ENCODE data around the gene CCAR1.
A peak's percentile ranks its signal among the peaks of the same experiment; 100 is the strongest.
"Not testable (repeated sequence)": the region's sequence is repeated elsewhere in the genome, so short reads cannot be mapped to it uniquely, and the experiment has no call there.

Gene CCAR1

GRCh38 chr10:68826764-68827591 lies 105.9 kb downstream of the CCAR1 start, which contains the start of gene STOX1:
Gene STOX1 (plus strand): TSS chr10:68827531. CDS start chr10:68827624, 93 bp downstream.
- Histone ChIP-seq H3K27ac (ENCODE audit: low read depth, low read length) (no peak within 1 kb of the TSS), H3K4ac (ENCODE audit: low read depth, low read length) (no peak within 1 kb of the TSS), H3K4me2 (ENCODE audit: low read length) (peak within 1 kb of the TSS; percentile 28), H3K56ac (ENCODE audit: low read length) (peak within 1 kb of the TSS; percentile 56), H4K5ac (ENCODE audit: low read length) (no peak within 1 kb of the TSS), H3K23ac (ENCODE audit: low read length) (no peak within 1 kb of the TSS), H2BK120ac (ENCODE audit: low read depth, low read length) (no peak within 1 kb of the TSS), H3K36me3 (ENCODE audit: control insufficient read depth, insufficient read depth, low read length) (no peaks in the 10 kb centered on the region), H3K9ac (ENCODE audit: low read length) (peak within 1 kb of the TSS; percentile 64), H4K8ac (ENCODE audit: low read depth, low read length) (no peak within 1 kb of the TSS), H2AK5ac (ENCODE audit: low read length) (no peak within 1 kb of the TSS), H3K79me1 (ENCODE audit: low read length) (no peaks in the 10 kb centered on the region), H3K79me2 (ENCODE audit: control insufficient read depth, insufficient read depth, low read length) (no peaks in the 10 kb centered on the region), H3K18ac (ENCODE audit: low read length) (no peak within 1 kb of the TSS), H3K4me3 (ENCODE audit: low read length) (peak within 1 kb of the TSS; percentile 38), H2BK15ac (replicated peaks; ENCODE audit: low read depth) (no peak within 1 kb of the TSS), H2BK5ac (ENCODE audit: low read length) (no peak within 1 kb of the TSS), H3K4me1 (ENCODE audit: control insufficient read depth, low read depth, low read length) (no peaks in the 10 kb centered on the region), H3K27me3 (ENCODE audit: insufficient read depth, low read length, poor library complexity) (no peaks in the 10 kb centered on the region)
- no CpG with 5 or more reads among the region's 63 CpGs for WGBS (ENCODE audit: extremely low coverage, insufficient coverage, low lambda C conversion rate)
- DNase-seq: peak; percentile 80

DNA sequence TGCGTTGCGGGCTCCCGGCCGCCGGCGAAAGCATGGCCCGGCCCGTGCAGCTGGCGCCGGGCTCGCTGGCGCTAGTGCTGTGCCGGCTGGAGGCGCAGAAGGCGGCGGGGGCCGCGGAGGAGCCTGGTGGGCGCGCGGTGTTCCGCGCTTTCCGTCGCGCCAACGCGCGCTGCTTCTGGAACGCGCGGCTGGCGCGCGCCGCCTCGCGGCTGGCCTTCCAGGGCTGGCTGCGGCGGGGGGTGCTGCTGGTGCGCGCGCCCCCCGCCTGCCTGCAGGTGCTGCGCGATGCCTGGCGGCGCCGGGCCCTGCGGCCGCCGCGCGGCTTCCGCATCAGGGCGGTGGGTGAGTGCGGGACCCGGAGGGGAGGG lies 106.5 kb downstream of the CCAR1 start:
- Histone ChIP-seq H3K4me3 (ENCODE audit: low read length) (peak overlapping the region; percentile 38), H3K4me2 (ENCODE audit: low read length) (peak overlapping the region; percentile 27), H3K56ac (ENCODE audit: low read length) (peak overlapping the region; percentile 56), H3K9ac (ENCODE audit: low read length) (peak overlapping the region; percentile 64)
- not testable (repeated sequence) for H3K36me3 ChIP-seq (ENCODE audit: control insufficient read depth, insufficient read depth, low read length); H4K8ac ChIP-seq (ENCODE audit: low read depth, low read length); H2BK15ac ChIP-seq (replicated peaks; ENCODE audit: low read depth); H3K79me1 ChIP-seq (ENCODE audit: low read length); H3K27me3 ChIP-seq (ENCODE audit: insufficient read depth, low read length, poor library complexity); H2AK5ac ChIP-seq (ENCODE audit: low read length); H3K4me1 ChIP-seq (ENCODE audit: control insufficient read depth, low read depth, low read length); DNase-seq; H3K27ac ChIP-seq (ENCODE audit: low read depth, low read length); H4K5ac ChIP-seq (ENCODE audit: low read length); H3K4ac ChIP-seq (ENCODE audit: low read depth, low read length); H3K23ac ChIP-seq (ENCODE audit: low read length); H3K18ac ChIP-seq (ENCODE audit: low read length); H3K79me2 ChIP-seq (ENCODE audit: control insufficient read depth, insufficient read depth, low read length); H2BK120ac ChIP-seq (ENCODE audit: low read depth, low read length); H2BK5ac ChIP-seq (ENCODE audit: low read length)
- WGBS (ENCODE audit: extremely low coverage, insufficient coverage, low lambda C conversion rate): no CpG with 5 or more reads among the region's 58 CpGs

DNA sequence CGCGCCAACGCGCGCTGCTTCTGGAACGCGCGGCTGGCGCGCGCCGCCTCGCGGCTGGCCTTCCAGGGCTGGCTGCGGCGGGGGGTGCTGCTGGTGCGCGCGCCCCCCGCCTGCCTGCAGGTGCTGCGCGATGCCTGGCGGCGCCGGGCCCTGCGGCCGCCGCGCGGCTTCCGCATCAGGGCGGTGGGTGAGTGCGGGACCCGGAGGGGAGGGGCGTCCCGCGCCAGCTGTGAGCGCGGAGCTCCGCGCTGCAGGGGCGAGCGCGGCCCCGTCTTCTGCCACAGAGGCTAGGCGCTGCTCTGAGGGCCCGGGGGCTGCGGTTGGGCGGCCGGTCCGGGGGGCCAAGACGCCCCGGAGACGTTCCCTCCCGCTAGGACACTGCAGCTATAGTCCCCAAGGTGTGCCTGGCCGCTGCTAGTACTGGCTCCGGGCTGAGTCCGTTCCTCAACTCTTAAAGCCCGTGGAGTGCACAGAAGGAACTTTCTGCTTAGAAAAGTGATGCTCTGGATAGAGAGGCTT lies 107.1 kb downstream of the CCAR1 start:
- H3K4me3 ChIP-seq (ENCODE audit: low read length); H3K18ac ChIP-seq (ENCODE audit: low read length); H3K79me1 ChIP-seq (ENCODE audit: low read length); H3K4ac ChIP-seq (ENCODE audit: low read depth, low read length); H2BK5ac ChIP-seq (ENCODE audit: low read length); H3K79me2 ChIP-seq (ENCODE audit: control insufficient read depth, insufficient read depth, low read length); H2AK5ac ChIP-seq (ENCODE audit: low read length); DNase-seq; H2BK15ac ChIP-seq (replicated peaks; ENCODE audit: low read depth); H3K27ac ChIP-seq (ENCODE audit: low read depth, low read length); H2BK120ac ChIP-seq (ENCODE audit: low read depth, low read length); H3K36me3 ChIP-seq (ENCODE audit: control insufficient read depth, insufficient read depth, low read length); H3K23ac ChIP-seq (ENCODE audit: low read length); H4K5ac ChIP-seq (ENCODE audit: low read length); H4K8ac ChIP-seq (ENCODE audit: low read depth, low read length); H3K4me1 ChIP-seq (ENCODE audit: control insufficient read depth, low read depth, low read length); H3K27me3 ChIP-seq (ENCODE audit: insufficient read depth, low read length, poor library complexity): not testable (repeated sequence)
- H3K9ac ChIP-seq (ENCODE audit: low read length): peak overlapping the region; percentile 8
- peak overlapping the region; percentile 37 for H3K56ac ChIP-seq (ENCODE audit: low read length)
- no CpG with 5 or more reads among the region's 59 CpGs for WGBS (ENCODE audit: extremely low coverage, insufficient coverage, low lambda C conversion rate)
- H3K4me2 ChIP-seq (ENCODE audit: low read length): peak overlapping the region; percentile 25

DNA sequence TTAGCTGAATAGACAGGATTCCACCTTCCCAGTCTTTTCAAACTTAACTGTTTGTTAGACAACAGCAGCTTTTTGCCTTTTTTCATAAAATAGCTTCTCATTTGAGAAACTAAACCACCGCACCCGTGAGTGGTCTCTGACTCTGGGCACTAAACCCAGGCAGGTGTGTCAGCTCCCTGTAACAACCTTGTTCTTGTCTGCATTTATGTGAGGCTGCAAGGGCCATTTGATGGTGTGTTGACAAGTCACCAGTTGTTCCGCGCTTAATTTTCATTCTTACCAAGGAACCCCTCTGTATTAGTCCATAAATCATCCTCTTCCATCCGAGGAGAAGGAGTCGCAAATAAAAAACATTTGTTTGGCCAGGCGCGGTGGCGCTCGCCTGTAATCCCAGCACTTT lies 107.8 kb downstream of the CCAR1 start:
- Histone ChIP-seq H2AK5ac (ENCODE audit: low read length) (no peak overlapping the region), H3K18ac (ENCODE audit: low read length) (no peak overlapping the region), H3K23ac (ENCODE audit: low read length) (no peak overlapping the region), H3K4ac (ENCODE audit: low read depth, low read length) (no peak overlapping the region), H4K5ac (ENCODE audit: low read length) (no peak overlapping the region), H2BK5ac (ENCODE audit: low read length) (no peak overlapping the region), H3K79me1 (ENCODE audit: low read length) (no peaks in the 10 kb centered on the region), H3K4me2 (ENCODE audit: low read length) (no peak overlapping the region), H3K9ac (ENCODE audit: low read length) (no peak overlapping the region), H3K4me1 (ENCODE audit: control insufficient read depth, low read depth, low read length) (no peaks in the 10 kb centered on the region), H4K8ac (ENCODE audit: low read depth, low read length) (no peak overlapping the region), H3K4me3 (ENCODE audit: low read length) (no peak overlapping the region), H3K79me2 (ENCODE audit: control insufficient read depth, insufficient read depth, low read length) (no peaks in the 10 kb centered on the region), H3K36me3 (ENCODE audit: control insufficient read depth, insufficient read depth, low read length) (no peaks in the 10 kb centered on the region), H2BK120ac (ENCODE audit: low read depth, low read length) (no peak overlapping the region), H3K56ac (ENCODE audit: low read length) (no peak overlapping the region), H2BK15ac (replicated peaks; ENCODE audit: low read depth) (no peak overlapping the region), H3K27ac (ENCODE audit: low read depth, low read length) (no peak overlapping the region), H3K27me3 (ENCODE audit: insufficient read depth, low read length, poor library complexity) (no peaks in the 10 kb centered on the region)
- no peak for DNase-seq
- WGBS (ENCODE audit: extremely low coverage, insufficient coverage, low lambda C conversion rate): no CpG with 5 or more reads among the region's 10 CpGs

GRCh38 chr10:68829521-68829920 lies 108.5 kb downstream of the CCAR1 start:
- Histone ChIP-seq H3K27me3 (ENCODE audit: insufficient read depth, low read length, poor library complexity) (no peaks in the 10 kb centered on the region), H3K4me1 (ENCODE audit: control insufficient read depth, low read depth, low read length) (no peaks in the 10 kb centered on the region), H3K36me3 (ENCODE audit: control insufficient read depth, insufficient read depth, low read length) (no peaks in the 10 kb centered on the region), H3K4me2 (ENCODE audit: low read length) (no peak overlapping the region), H4K5ac (ENCODE audit: low read length) (no peak overlapping the region), H2AK5ac (ENCODE audit: low read length) (no peak overlapping the region), H3K23ac (ENCODE audit: low read length) (no peak overlapping the region), H4K8ac (ENCODE audit: low read depth, low read length) (no peak overlapping the region), H3K9ac (ENCODE audit: low read length) (no peak overlapping the region), H3K18ac (ENCODE audit: low read length) (no peak overlapping the region), H3K27ac (ENCODE audit: low read depth, low read length) (no peak overlapping the region), H3K4me3 (ENCODE audit: low read length) (no peak overlapping the region), H3K4ac (ENCODE audit: low read depth, low read length) (no peak overlapping the region), H3K79me1 (ENCODE audit: low read length) (no peaks in the 10 kb centered on the region), H2BK5ac (ENCODE audit: low read length) (no peak overlapping the region), H2BK120ac (ENCODE audit: low read depth, low read length) (no peak overlapping the region), H2BK15ac (replicated peaks; ENCODE audit: low read depth) (no peak overlapping the region), H3K79me2 (ENCODE audit: control insufficient read depth, insufficient read depth, low read length) (no peaks in the 10 kb centered on the region), H3K56ac (ENCODE audit: low read length) (no peak overlapping the region)
- DNase-seq: no peak
- WGBS (ENCODE audit: extremely low coverage, insufficient coverage, low lambda C conversion rate): no CpG with 5 or more reads among the region's 6 CpGs
